ENCODE results near the gene SLC7A6.
A peak's percentile ranks its signal among the peaks of the same experiment; 100 is the strongest.

Gene SLC7A6

GRCh38 chr16:68237243-68238028, 26.9 kb upstream of the SLC7A6 start:
- no peaks in the 10 kb centered on the region for H3K4me1 ChIP-seq (ENCODE audit: low read length)
- peak overlapping the region; percentile 45 for H3K9ac ChIP-seq (ENCODE audit: low read length)
- H3K4me2 ChIP-seq (ENCODE audit: low read length): peak overlapping the region; percentile 65
- H3K27me3 ChIP-seq (ENCODE audit: low read depth, low read length): no peaks in the 10 kb centered on the region
- H3K9me3 ChIP-seq (ENCODE audit: insufficient read depth, low read length): no peaks in the 10 kb centered on the region
- H3K27ac ChIP-seq (ENCODE audit: low read length): no peak overlapping the region
- TF ChIP-seq EZH2phosphoT487 (IDR thresholded peaks at IDR 0.05; ENCODE audit: low read depth): no peak
- TF ChIP-seq, protein P1, sequence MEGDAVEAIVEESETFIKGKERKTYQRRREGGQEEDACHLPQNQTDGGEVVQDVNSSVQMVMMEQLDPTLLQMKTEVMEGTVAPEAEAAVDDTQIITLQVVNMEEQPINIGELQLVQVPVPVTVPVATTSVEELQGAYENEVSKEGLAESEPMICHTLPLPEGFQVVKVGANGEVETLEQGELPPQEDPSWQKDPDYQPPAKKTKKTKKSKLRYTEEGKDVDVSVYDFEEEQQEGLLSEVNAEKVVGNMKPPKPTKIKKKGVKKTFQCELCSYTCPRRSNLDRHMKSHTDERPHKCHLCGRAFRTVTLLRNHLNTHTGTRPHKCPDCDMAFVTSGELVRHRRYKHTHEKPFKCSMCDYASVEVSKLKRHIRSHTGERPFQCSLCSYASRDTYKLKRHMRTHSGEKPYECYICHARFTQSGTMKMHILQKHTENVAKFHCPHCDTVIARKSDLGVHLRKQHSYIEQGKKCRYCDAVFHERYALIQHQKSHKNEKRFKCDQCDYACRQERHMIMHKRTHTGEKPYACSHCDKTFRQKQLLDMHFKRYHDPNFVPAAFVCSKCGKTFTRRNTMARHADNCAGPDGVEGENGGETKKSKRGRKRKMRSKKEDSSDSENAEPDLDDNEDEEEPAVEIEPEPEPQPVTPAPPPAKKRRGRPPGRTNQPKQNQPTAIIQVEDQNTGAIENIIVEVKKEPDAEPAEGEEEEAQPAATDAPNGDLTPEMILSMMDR (IDR thresholded peaks at IDR 0.05; ENCODE audit: low read depth, low read length): no peak
- H3K4me3 ChIP-seq (ENCODE audit: low read length): peak overlapping the region; percentile 78
- H3K36me3 ChIP-seq (replicated peaks; ENCODE audit: low read depth, low read length): no peaks in the 10 kb centered on the region
- peak overlapping the region; percentile 59 for H2AFZ ChIP-seq (ENCODE audit: low read depth, low read length)
- no peaks in the 10 kb centered on the region for H3K79me2 ChIP-seq (ENCODE audit: low read length)
- no peaks in the 10 kb centered on the region for H4K20me1 ChIP-seq (ENCODE audit: insufficient read depth, low read length)

DNA sequence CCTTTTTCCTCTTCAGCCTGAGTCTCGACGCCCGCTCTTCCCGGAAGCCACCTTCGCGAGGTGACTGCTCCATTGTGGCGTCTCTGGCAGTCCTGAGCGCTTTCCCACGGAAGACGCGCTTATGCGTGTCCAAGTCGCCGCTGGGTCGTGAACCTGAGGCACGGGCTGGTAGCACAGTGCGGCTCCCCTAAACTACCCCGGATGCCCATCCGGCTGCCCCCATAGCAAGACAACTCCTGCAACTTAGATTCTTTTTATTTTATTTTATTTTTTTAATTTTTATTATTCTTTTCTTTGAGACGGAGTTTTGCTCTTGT, 26.3 kb upstream of the SLC7A6 start:
- no peaks in the 10 kb centered on the region for H4K20me1 ChIP-seq (ENCODE audit: insufficient read depth, low read length)
- no peaks in the 10 kb centered on the region for H3K79me2 ChIP-seq (ENCODE audit: low read length)
- no peaks in the 10 kb centered on the region for H3K27me3 ChIP-seq (ENCODE audit: low read depth, low read length)
- no peaks in the 10 kb centered on the region for H3K4me1 ChIP-seq (ENCODE audit: low read length)
- H3K36me3 ChIP-seq (replicated peaks; ENCODE audit: low read depth, low read length): no peaks in the 10 kb centered on the region
- H2AFZ ChIP-seq (ENCODE audit: low read depth, low read length): peak overlapping the region; percentile 59; the same call in 1 of the 2 replicates
- no peak overlapping the region for H3K27ac ChIP-seq (ENCODE audit: low read length)
- H3K4me3 ChIP-seq (ENCODE audit: low read length): peak overlapping the region; percentile 78
- TF ChIP-seq, protein P1 (IDR thresholded peaks at IDR 0.05; ENCODE audit: low read depth, low read length): no peak
- no peak for TF ChIP-seq EZH2phosphoT487 (IDR thresholded peaks at IDR 0.05; ENCODE audit: low read depth)
- H3K9ac ChIP-seq (ENCODE audit: low read length): peak overlapping the region; percentile 23; the same call in 1 of the 2 replicates
- H3K9me3 ChIP-seq (ENCODE audit: insufficient read depth, low read length): no peaks in the 10 kb centered on the region
- peak overlapping the region; percentile 65 for H3K4me2 ChIP-seq (ENCODE audit: low read length)

DNA sequence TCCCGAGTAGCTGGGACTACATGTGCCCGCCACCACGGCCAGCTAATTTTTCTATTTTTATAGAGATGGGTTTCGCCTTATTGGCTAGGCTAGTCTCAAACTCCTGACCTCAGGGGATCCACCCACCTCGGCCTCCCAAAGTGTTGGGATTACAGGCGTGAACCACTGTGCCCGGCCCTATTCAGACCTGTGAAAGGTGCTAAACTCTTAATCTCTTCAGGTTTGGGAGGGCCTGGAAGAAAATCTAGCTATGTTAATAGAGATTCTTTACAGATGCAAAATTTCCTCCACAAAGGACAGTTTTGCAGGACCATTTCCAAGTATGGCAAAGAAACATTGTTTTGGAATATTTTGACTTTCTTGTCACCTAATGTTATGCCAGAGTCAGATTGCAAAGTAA, 22.2 kb upstream of the SLC7A6 start:
- Histone ChIP-seq H3K4me3 (ENCODE audit: low read length) (no peak overlapping the region), H3K9ac (ENCODE audit: low read length) (no peak overlapping the region), H3K79me2 (ENCODE audit: low read length) (no peaks in the 10 kb centered on the region), H2AFZ (ENCODE audit: low read depth, low read length) (no peak overlapping the region), H3K4me2 (ENCODE audit: low read length) (no peak overlapping the region), H3K4me1 (ENCODE audit: low read length) (peaks cover 12% of the 10 kb centered on the region; the same call in 1 of the 2 replicates), H3K27me3 (ENCODE audit: low read depth, low read length) (no peaks in the 10 kb centered on the region), H3K27ac (ENCODE audit: low read length) (no peak overlapping the region), H4K20me1 (ENCODE audit: insufficient read depth, low read length) (no peaks in the 10 kb centered on the region), H3K9me3 (ENCODE audit: insufficient read depth, low read length) (no peaks in the 10 kb centered on the region), H3K36me3 (replicated peaks; ENCODE audit: low read depth, low read length) (no peaks in the 10 kb centered on the region)
- TF ChIP-seq EZH2phosphoT487 (IDR thresholded peaks at IDR 0.05; ENCODE audit: low read depth): no peak
- TF ChIP-seq, protein P1 (IDR thresholded peaks at IDR 0.05; ENCODE audit: low read depth, low read length): no peak

DNA sequence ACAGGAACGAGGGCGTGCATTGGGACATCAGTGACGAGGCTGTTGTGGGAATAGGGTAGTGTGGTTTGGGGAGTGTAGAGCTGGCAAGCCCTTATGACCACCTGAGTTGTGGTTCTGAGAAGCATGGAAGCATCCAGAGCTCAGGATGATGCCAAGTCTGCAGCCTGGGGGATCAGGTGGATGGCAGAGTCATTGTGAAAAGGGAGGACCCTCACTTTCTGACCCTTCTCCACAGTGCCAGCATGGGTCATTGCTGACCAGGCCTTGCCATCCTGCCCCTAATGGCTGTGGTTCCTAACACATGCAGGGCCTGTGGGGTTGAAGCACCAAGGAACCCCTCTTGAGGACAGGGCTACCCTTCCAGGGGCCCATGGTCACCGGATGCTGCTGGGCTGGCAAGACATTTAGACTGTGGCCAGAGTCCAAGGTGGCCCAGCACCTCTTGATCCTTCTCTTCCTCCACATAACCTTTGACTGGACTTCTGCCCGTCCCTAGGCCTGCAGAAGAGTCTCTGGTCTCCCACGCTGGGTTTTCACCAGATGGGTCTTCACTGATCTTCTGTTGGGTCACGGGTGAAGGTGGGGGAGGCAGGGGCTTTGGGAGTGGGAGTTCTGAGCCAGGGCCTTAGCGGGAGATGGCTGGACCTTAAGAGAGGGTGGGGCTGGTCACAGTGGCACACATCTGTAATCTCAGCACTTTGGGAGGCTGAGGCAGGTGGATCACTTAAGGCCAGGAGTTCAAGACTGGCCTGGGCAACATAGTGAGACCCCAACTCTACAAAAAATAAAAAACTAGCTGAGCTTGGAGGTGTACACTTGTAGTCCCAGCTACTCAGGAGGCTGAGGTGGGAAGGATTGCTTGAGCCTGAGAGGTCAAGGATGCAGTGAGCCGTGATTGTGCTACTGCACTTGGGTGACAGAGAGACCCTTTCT, 21.1 kb upstream of the SLC7A6 start:
- no peaks in the 10 kb centered on the region for H3K79me2 ChIP-seq (ENCODE audit: low read length)

More for the DNA sequence above, 21.1 kb upstream of the SLC7A6 start:
- Histone ChIP-seq H3K9ac (ENCODE audit: low read length) (no peak overlapping the region), H3K4me3 (ENCODE audit: low read length) (no peak overlapping the region), H3K27me3 (ENCODE audit: low read depth, low read length) (no peaks in the 10 kb centered on the region), H3K36me3 (replicated peaks; ENCODE audit: low read depth, low read length) (no peaks in the 10 kb centered on the region), H3K27ac (ENCODE audit: low read length) (no peak overlapping the region), H3K9me3 (ENCODE audit: insufficient read depth, low read length) (no peaks in the 10 kb centered on the region), H3K4me1 (ENCODE audit: low read length) (peaks cover 12% of the 10 kb centered on the region; the same call in 1 of the 2 replicates), H3K4me2 (ENCODE audit: low read length) (no peak overlapping the region), H2AFZ (ENCODE audit: low read depth, low read length) (no peak overlapping the region), H4K20me1 (ENCODE audit: insufficient read depth, low read length) (no peaks in the 10 kb centered on the region)
- TF ChIP-seq EZH2phosphoT487 (IDR thresholded peaks at IDR 0.05; ENCODE audit: low read depth): no peak
- TF ChIP-seq, protein P1 (IDR thresholded peaks at IDR 0.05; ENCODE audit: low read depth, low read length): no peak
